Stimulated activated CD8-positive, alpha-beta memory T cell treated with anti-CD3 and anti-CD28 coated beads, Interleukin-7, amount 100 ng/mL, for 1 hour (primary cell): ENCODE results near the gene HBEGF.
A peak's percentile ranks its signal among the peaks of the same experiment; 100 is the strongest.

Experiments
- DNase-seq, 2 donors: peaks; one replicate each; pipeline ENCODE4 v3.0.0-alpha.2; 2020; ENCODE audit warnings: low read depth in 2 of 2

The HBEGF gene, protein sequence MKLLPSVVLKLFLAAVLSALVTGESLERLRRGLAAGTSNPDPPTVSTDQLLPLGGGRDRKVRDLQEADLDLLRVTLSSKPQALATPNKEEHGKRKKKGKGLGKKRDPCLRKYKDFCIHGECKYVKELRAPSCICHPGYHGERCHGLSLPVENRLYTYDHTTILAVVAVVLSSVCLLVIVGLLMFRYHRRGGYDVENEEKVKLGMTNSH

GRCh38 chr5:140346348-140347221 lies at the start of gene HBEGF:
Gene HBEGF (minus strand): TSS chr5:140346603. CDS start chr5:140346328, 275 bp downstream.
- DNase-seq, result peak in 1 of 2 donors; percentile 17

DNA sequence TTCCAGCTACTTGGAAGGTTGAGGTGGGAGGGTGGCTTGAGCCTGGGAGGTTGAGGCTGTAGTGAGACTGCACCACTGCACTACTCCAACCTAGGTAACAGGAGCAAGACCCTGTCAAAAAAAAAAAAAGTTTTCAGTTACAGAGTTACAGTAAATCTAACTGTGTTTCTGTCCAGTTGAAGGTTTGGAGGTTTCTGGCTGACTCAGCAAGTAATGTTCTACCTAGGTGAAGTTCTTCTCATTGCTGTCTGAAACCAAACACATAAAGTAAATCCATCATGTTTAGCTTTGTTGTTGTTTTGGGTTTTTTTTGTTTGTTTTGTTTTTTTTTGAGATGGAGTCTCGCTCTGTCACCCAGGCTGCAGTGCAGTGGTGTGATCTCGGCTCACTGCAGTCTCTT lies 47.3 kb upstream of the HBEGF start:
- no peak for DNase-seq

DNA sequence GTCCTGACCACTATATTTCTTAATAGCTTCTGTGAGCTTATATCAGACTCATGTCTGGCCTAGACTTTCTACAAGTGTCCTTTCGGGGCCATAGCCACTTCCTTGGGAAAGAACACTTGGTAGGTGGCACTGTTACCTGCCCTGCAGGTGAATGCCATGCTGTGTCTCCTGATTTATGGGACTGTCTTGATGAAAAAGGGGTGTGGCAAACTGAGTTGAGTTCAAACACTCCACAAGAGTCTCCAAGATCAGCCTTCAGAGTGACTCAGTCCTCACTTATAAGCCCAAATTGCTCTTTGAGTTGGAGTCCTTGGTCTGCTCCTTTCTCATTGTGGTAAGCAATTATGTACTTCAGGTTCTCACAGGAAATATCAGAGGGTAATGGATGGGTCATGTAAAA lies 45.3 kb upstream of the HBEGF start:
- DNase-seq, result no peak

- no peak for DNase-seq
Measured at GRCh38 chr5:140391312-140391711, 44.9 kb upstream of the HBEGF start.

DNA sequence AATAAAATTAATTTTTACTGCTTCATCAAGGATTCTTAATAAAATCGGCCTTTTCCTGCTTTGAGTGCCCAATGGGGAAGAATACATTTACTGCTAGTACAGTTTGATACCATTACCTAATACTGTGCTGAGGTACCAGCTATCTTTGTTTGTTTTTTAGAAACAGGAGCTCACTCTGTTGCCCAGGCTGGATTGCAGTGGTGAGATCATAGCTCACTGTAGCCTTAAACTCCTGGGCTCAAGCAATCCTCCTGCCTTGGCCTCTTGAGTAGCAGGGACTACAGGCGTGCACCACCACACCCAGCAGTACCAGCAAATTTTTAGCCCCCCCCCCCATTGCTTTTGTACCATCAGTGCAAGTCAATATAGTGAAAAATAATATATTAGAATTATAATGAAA lies 41.6 kb upstream of the HBEGF start:
- DNase-seq, result no peak

- DNase-seq, result no peak
Measured at GRCh38 chr5:140383300-140383699, 36.9 kb upstream of the HBEGF start.

DNA sequence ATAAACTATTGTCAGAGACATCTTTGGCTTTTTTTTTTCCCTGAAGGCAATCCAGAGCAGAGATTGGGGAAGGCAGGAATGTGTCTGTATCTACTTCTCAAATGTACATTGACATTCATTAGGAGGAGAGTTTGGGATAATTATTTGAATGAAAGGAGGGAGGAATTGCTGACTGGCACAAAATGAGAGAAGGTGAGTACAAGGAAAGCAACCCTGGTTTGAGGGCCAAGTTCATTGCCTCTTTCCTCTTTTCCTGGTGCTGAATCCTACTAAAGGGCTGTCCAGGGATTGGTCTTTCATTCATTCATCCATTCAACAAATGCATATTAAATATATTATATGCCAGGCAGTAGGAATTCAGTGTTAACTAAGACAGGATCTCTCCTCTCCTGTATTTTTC lies 36.5 kb upstream of the HBEGF start:
- no peak for DNase-seq

GRCh38 chr5:140381972-140382371 lies 35.6 kb upstream of the HBEGF start:
- DNase-seq, result no peak

DNA sequence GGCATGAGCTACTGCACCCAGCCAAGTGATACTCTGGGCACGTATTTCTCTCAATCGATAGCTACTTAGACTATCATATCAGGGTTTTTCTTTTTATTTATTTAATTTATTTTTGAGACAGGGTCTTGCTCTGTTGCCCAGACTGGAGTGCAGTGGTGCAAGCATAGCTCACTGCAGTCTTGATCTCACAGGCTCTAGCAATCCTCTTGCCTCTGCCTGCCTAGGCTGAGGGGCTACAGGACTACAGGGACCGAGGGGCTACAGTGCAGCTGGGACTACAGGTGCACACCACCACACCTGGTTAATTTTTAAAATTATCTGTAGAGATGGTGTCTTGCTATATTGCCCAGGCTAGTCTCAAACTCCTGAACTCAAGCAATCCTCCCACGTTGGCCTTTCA lies 34.9 kb upstream of the HBEGF start:
- no peak for DNase-seq

DNA sequence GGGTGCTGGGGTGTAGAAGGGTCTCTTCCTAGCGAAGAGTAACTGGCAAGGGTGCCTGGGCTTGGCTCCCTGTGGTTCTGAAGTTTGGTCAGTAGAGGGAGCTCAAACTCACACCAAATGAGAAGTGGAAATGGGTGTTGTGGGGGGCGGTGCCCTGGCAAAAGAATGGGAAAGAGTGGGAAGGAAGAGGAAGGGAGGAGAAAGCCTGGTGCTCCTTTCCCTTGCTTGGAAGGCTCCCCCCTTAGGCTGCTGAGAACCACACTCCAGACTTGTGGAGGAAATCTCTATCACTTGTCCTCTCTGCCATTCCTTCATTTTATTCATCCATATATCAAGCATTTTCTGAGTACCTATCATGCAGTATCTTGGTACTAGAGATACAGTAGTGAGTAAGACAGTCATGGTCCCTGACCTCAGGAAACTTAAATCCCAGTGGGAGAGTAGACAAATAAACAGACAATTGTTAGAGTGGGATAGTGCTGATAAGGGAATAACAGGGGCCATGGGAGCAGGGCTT lies 26.6 kb upstream of the HBEGF start:
- DNase-seq, result peak in 1 of 2 donors; percentile 8

GRCh38 chr5:140371356-140372151 lies 25.2 kb upstream of the HBEGF start:
- no peak for DNase-seq

DNA sequence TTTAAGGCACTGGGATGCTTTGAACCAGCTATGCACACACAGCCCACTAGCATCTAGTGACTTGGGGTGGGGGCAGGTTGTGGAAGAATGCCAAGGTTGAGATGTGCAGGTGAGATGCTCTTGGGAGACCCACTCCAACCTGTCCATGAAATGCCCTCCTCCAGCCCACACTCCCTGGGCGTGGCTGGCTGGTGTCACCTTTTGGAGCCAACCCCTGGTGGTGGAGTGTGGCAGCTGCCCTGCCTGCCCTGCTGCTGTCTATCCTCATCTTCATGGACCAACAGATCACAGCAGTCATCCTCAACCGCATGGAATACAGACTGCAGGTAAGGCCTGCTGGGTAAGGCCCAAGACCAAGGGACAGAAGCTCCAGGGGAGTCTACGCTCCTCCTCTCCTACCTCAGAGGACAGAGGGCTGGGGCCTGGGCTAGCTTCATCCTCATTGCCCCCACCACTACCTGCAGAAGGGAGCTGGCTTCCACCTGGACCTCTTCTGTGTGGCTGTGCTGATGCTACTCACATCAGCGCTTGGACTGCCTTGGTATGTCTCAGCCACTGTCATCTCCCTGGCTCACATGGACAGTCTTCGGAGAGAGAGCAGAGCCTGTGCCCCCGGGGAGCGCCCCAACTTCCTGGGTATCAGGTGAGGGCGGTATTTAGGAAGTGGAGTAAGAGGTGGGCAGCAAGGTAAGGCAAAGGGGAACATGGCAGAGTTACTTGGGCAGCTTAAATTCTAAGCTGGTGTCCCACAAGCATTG lies 21.0 kb upstream of the HBEGF start:
- DNase-seq, result no peak

GRCh38 chr5:140366589-140367255 lies 20.3 kb upstream of the HBEGF start:
- no peak for DNase-seq

DNA sequence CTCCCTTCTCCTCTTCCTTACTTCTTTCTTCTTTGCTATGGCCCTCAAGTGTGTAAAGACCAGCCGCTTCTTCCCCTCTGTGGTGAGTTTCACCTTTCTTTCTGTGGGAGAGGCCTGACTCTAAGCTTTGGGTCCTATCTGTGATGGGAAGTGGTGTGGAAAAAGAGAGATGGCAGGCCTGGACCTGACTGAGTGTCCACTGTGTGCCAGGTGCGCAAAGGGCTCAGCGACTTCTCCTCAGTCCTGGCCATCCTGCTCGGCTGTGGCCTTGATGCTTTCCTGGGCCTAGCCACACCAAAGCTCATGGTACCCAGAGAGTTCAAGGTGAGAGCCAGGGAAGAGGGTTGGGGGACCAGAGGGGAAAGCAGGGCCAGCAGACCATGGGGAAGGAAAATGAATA lies 19.5 kb upstream of the HBEGF start:
- no peak for DNase-seq

DNA sequence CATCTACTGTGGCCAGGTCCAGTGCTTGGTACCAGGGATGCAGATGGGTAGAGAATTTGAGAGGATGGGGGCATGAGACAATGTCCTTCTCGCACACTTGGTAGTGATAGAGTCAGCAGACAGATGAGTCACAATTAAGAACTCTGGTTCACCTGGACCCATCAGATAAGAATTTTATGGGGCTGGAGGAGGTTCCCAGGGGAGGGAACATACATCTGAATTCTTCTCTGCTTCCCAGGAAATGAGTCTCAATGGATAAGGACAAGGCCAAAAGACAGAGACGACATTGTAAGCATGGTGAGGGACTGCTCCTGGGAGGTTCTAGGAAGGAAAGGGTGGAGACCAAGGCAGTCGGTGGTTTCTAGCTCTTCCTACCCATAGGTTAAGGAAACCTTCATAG lies 18.9 kb upstream of the HBEGF start:
- no peak for DNase-seq

GRCh38 chr5:140364472-140364765 lies 18.0 kb upstream of the HBEGF start:
- DNase-seq, result no peak

DNA sequence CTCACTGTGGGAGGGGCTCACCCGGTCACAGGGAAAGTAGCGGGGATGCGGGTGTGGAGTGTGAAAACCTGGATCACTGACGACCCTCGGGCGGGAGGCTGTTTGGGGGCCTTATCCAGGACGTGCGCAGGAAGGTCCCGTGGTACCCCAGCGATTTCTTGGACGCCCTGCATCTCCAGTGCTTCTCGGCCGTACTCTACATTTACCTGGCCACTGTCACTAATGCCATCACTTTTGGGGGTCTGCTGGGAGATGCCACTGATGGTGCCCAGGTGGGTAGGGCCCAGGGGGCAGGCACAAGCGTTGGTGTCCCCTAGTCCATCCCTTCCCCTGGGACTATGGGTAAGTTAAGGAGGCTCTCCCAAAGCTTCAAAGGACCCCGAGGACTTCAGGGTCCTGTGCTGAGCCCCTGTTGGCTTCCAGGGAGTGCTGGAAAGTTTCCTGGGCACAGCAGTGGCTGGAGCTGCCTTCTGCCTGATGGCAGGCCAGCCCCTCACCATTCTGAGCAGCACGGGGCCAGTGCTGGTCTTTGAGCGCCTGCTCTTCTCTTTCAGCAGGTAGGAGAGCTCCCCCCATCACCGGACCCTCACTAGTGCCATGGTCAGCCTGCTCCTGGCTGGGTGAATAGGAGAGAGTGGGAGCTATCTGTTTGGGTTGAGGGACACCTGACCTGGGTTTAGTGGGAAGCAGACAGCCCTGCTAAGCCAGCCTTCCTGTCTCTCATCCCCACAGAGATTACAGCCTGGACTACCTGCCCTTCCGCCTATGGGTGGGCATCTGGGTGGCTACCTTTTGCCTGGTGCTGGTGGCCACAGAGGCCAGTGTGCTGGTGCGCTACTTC lies 17.4 kb upstream of the HBEGF start:
- DNase-seq, result no peak

DNA sequence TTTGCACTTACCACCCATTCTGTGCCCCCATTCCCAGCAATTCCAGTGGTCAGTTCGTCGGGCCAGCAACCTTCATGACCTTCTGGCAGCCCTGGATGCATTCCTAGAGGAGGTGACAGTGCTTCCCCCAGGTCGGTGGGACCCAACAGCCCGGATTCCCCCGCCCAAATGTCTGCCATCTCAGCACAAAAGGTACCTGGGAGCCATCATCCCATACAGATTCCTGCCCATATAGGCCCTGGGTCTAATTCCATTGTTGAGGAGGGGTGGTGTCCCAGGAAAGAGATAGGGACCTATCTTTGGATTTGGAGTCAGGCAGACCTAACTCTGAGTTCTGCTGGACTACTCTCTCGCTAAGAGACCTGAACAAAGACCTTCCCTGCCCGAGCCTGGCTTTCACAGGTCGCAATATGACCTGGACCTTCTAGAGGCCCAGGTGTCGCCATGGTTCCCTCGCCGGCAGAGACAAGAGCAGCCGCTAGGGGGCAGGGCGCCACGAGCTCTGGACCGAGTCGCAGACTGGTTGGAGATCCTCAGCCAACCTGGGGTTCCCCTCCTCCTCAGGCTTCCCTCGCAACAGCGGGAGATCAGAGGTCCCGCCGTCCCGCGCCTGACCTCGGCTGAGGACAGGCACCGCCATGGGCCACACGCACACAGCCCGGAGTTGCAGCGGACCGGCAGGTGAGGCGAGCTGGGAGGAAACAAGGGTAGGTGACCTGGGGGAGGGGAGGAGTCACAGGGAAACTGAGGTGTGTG lies 16.6 kb upstream of the HBEGF start:
- peak; percentile 63 to 68 for DNase-seq

DNA sequence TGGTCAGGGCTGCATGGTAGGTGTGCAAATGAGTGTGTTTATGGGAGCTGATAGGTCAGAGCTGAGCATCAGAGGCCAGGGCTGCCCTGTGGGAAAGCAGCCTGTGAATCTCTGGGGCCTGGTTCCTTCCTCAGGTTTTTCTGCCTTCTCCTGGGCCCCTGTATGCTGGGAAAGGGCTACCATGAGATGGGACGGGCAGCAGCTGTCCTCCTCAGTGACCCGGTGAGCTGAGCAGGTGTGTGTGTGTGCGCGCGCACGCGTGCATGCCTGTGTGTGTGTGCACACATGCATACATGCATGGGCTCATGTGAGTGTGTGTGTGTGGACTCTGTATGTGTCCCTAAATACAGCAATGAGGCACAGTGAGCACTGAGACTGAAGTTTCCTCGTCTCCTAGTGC lies 15.9 kb upstream of the HBEGF start:
- no peak for DNase-seq

- DNase-seq, result no peak
Measured at GRCh38 chr5:140361901-140362300, 15.5 kb upstream of the HBEGF start.
